Loucy (cell line): Measurements from ENCODE around the gene RUNDC3A.

Source experiments
- CTCF ChIP-seq: fragments of 200-600 bp; sonication (generic); conservative IDR thresholded peaks from 2 replicates; pipeline ENCODE4 v1.5.1; 2014; ENCODE audit warnings: mild to moderate bottlenecking, antibody characterized with exemption, low read length
- EZH2phosphoT487 ChIP-seq: fragments of 200-600 bp; IDR thresholded peaks from 2 replicates; pipeline ENCODE4 v1.6.1; 2018; ENCODE audit warnings: antibody characterized with exemption, mild to moderate bottlenecking, moderate library complexity, borderline replicate concordance

- TF ChIP-seq EZH2phosphoT487 (no peak), CTCF (no peak)
Observed at GRCh38 chr17:44260296-44260695, 48.1 kb upstream of the RUNDC3A start.
